IPS-NIHi7 (cell line): ENCODE data around the gene TMEM255B.

Experiments used
- DNase-seq: peaks from one replicate; pipeline ENCODE4 v3.0.0; 2012; ENCODE audit warnings: mixed read lengths; ENCODE audit errors: extremely low spot score

TMEM255B gene

DNA sequence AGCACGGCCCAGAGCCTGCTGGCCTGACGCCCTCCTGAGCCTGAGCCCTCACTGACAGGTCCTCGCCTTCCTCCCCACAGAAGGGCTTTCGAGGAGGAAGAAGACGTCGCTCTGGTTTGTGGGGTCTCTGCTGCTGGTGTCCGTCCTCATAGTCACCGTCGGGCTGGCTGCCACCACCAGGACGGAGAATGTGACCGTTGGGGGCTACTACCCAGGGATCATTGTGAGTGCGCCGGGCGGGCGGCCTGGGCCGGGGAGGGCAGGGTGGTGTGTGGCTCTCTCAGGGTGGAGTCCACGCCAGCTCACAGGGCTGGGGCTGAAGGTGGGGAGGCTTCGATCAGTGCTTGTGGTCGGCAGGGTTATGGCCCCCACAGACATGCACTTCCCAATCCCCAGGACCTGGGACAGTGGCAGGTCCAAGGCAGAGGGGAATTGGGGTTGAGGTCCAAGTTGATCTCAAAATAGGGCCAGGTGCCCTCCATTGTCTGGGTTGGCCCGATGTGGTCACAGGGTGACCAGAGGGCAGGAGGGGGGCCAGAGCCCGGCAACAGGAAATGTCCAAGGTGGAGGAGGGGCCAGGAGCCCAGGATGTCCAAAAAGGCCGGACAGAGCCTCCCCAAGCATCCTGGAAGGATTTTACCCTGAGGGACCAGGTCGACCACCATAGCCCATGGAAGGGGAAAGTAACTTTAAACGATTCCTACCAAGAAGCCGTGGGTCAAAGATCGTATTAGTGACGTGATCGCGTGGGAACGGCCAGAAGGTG is 7.2 kb downstream of the TMEM255B start:
- DNase-seq, result no peak

DNA sequence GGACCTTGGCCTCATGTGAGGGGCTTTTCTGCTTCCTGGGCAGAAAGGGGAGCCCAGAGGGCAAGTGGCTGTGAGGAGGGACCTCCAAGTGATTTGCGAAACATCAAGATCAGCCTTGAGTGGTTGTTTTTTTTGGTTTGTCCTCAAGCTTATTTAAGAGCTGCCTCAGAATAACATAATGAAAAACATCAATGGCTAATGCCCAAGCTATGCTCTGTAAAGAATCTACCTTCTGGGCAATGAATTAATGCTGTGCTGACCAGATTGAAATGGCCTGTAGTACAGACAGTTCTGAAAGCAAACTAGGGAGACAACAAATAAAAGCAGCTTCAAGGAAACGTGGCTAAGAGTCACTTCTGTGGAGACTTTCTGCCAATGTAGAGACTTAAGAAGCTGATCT is 8.3 kb downstream of the TMEM255B start:
- DNase-seq, result no peak

DNA sequence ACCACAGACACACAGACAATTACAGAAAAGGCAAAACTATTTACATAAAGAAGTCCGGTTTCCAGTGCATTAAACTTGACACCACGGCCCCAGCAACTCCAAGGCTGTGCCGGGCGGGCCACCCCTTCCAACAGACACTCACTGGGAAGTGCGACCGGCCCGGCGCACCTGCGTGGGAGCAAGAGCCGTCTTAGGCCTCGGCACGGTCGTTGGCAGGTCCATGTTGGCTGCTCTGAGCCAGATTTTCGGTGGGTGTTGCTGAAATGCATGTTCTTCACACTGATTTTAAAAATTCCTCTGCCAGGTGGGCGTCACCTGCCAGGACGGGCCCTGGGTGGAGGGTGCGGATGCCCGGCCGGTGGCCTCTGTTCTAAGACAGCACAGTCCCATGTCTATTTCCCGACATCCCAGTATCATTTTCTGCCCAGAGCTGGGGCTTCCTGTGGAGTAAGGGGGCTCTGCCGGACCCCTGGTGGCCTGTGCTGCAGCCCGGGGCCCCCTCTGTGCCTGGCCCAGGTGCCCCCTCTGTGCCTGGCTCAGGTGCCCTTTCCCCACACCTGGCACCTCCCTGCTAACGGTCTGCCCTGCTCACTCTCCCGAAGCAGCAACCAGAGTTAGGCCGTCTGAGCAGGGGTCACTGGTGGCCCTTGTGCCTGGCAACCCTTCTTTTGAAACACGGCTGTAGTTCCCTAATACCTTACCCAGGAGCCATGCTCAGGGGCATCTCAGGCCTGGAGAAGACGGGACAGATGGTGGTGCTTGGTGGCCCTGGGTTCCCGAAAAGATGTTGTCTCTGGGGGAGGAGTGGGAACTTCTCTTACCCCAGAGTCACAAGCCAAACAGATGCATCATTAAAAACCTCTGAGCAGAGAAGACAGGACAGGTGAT is 9.2 kb downstream of the TMEM255B start:
- no peak for DNase-seq

DNA sequence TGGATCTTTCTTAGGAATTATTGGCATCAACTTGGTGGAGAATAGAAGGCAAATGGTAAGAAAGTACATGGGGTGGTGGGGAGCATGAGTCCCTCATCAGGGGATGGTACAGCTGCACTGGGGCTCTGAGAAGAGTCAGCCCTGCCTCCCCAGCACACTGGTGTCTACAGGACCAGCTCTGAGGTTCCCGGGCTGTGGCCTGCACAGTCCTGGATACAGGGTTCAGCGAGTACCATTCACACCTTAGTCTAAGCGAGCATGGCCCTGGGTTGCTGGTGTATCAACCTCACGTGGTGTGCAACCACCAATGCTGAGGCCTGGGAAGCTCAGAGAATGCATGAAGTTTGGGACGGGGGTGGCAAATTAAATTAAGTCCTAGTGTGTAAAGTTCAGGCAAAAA is 10.1 kb downstream of the TMEM255B start:
- no peak for DNase-seq

DNA sequence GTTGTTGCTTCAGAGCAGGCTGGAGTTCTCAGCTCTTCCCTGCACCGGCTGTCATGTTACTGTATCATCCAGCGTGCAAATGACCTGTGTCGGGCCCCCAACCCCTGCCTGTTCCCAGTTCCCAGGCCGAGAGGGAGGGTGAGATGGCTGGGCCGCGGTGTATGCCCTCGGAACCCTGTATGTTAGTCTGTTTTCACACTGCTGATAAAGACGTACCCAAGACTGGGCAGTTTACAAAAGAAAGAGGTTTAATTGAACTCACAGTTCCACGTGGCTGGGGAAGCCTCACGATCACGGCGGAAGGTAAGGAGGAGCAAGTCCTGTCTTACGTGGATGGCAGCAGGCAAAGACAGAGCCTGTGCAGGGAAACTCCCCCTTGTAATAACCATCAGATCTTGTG is 10.9 kb downstream of the TMEM255B start:
- DNase-seq, result no peak

DNA sequence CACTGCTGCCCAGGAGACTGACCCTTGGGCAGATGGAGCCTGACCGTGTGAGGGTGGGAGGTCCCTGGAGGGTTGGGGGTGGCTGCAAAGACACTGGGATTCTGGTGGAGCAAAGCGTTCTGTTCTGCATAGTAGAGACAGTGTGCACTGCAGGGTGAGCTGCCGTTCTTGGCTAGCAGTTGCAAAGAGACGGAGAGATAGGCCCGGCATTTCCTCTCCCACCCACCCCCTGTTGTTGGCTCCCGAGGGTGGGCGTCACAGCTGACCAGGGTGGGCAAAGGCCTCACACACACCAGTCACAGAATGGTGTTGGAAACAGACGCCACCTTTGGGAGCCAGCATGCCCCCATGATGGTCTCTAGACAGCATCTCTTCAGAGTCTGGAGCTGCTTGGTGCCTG is 11.4 kb downstream of the TMEM255B start:
- no peak for DNase-seq

DNA sequence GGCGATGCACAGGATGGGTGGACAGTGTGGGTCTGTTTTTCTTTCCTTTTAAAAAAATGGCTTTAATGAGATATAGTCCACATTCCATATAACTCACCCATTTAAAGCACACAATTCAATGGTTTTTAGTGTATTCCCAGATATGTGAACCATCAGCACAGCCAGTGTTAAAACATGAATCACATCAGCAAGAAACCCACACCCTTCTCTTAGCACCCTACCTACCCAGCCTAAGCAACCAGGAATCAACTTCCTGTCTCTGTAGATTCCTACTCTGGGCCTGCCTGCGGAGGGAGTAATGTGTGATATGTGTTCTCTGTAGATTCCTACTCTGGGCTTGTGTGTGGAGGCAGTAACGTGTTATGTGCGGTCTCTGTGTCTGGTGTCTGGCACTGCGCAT is 11.9 kb downstream of the TMEM255B start:
- DNase-seq, result no peak

DNA sequence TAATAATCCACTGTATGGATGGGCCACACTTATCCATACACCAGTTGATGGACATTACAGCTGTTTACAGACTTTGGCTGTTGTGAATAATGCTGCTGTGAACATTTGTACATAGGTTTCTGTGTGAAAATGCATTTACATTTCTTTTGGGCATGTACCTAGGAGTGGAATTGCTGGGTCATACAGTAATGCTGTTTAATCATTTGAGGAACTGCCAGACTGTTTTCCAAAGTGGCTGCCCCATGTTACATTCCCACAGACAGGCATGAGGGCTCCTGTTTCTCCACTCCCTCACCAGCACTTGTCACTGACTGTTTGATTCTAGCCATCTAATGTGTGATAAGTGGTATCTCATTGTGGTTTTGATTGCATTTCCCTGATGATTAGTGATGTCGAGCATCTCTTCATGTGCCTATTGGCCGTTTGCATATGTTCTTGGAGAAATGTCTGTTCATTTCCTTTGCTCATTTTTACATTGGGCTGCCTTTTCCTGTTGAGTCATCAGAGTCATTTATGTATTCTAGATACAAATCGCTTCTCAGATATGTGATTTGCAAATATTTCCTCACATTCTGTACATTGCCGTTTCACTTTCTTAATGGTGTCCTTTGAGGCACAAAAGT is 12.8 kb downstream of the TMEM255B start:
- no peak for DNase-seq

DNA sequence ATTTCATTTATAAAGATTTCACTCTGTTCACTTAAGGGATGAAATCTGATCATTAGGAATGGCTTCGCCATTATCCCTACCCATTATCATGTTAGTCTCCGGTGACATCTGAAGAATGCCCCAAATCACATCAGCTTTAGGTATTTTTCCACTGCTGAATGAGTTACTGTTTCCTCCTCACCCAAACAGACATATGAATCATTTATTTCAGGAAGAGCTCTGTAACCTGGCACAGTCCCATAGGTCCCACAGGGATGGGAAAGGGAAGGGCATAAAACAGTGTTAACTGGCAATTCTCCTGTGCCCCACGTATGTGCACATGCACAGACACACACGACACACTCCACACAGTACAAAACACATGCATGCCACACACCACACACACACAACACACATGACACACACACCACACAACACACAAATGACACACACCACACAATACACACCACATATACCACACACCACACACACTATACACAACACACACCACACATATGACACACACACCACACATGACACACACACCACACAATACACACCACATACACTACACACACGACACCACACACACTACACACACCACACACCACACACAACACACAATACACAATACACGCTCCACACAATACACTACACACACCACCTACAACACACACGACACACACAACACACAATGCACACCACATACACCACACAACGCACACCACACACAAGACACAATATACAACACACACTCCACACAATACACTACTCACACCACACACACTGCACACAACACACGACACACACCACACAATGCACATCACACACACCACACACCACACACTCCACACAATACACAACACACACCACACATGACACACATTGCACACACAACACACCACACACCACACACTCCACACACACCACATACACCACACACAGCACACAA is 15.4 kb downstream of the TMEM255B start:
- no peak for DNase-seq

DNA sequence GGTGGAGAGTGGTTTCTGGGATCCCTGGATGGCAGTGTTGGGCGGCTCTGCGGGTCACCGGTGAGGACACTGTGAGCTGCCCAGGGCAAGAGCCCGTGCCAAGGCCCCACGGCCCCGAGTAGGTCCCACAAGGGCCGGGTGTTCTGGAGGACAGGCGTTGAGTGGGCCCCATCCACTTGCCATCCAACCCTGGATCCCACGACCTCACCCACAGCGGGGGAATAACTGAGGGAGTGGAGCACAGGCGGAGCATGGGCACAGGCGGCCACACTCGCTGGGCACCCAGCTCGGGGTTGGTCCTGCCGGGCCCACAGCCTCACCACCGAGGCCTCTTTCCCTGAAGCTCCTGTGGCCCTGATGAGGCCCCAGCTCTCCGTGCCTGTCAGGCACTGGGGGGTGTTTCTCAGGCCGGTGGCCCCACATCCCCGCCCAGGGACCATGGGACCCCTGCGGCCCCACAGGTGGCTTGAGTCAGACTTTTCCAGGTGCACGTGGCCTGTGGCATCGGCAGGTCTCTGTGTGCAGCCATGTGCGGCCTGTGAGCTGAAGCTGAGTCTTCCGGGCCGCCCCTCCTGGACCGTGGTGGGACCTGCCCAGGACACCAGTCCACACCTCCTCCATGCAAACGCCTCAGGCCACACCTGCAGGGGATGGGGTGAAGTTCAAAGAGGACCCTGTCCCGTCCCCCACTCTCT is 16.6 kb downstream of the TMEM255B start:
- no peak for DNase-seq

DNA sequence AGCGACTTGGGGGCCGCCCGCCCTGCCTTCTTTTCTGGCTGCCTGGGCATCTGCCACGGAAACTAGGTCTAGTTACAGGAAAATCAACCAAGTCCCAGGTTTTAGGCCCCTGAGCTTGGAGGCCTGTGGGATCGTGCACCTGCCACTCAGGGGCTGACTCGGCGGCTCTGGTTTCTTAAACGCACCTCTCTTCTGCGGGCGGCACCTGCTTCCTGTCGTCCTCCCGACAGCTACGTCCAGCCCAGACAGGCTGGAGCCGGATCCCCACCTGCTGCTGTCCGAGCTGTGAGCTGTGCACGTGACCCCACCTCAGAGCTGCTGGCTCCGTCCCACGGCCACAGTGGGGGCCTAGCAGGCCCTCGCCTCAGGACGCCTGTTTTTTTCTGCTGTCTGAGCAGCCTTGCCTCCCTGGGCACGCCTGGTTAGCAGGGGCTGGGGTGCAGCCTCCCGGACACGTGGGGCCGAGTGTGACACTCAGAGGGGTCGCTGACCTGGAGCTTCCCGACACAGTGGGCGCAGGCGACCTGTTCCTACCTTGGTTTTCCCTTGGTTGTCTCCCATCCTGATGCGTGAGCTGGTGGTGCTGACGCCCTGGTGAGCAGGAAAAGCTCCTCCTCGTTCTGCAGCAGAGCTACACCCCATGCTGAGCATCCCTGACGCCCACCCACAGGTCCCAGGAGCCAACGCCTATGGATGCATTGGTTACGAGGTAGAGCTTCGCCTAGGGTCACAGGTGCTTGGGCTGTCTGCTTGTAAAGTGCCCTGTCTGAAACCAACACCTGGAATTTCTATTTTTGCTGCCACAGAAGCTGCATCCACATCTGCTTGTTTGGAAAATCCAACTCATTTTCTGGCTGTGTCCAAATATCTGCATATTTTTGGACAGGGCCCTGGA is 17.5 kb downstream of the TMEM255B start:
- DNase-seq, result no peak

DNA sequence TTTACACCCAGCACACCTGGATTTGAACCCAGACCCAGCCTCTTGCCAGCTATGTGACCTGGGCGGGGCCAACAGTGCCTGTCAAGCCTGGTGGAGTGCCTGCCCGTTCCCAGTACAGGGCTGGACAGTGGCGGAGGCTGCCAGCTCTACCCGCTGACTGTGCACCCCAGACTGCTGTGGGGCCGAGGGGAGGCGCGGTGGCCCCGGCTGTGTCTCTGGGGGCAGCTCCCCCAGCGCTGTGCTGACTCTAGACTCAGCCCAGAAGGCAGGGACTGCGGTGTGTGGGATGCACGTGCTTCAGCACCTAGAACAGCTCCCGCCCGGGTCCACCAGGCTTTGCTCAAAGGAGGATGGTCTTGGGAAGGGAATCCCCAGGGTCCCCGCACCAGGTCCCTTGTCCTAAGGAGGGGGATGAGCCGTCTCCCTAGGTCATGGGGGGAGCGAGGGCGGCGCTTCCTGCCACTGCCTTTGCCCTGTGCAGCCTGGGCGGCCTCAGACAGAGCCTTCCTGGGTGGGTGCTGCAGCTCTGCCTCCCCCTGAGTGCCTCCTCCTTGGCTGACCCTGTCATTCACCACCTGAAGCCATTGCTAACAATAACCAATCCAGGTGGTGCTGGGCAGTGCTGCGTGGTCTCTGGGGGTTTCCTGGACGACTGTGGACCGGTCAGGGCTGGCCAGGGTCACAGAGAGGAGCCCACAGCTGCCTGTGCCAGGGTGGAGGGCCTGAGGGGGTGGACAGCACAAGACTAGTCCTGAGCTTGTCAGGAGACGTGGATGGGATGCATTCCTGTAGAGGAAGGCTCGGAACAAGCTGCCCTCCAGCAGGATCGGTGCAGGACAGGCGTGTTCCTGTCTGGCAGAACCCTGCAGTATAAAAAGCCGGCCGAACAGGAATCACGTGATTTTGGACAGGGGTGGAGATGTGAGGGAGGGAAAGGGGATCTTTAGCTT is 18.6 kb downstream of the TMEM255B start:
- peak; percentile 94 for DNase-seq

DNA sequence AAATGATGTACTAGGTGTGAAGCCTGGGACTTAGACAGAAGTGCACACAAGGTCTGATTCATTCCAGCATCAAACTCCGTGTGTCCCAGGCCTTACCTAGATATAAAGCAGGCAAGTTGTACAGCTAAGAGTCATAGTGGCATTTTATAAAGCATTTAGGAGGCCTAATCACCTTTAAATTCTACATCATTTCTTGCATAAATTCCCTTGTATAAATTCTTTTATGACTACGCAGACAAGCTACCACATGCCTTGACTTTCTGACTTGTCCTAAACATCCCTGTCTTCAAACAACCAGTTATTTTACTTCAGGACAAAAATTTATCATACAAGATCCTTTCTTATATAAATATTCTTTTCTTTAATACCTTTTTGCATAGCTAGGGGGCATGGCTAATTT is 22.5 kb downstream of the TMEM255B start:
- DNase-seq, result no peak

DNA sequence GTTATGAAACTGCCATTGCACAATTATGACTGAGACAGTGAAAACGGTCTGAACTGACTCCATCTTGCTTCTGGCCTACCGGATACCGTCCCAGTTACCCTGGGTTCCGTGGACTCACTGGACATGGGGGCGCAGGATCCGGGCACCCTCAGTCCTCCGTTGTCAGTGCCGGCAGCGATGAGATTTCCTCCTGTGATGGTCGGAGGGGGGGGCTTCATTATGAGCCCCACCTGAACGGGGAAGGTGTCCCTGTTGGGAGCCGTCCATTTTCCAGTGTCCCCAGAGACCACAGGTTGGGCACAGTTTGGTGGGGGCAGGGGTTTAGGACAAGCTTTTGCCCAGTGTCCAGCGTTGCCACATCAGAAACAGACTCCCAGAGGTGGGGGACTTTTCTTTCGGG is 23.4 kb downstream of the TMEM255B start:
- no peak for DNase-seq

DNA sequence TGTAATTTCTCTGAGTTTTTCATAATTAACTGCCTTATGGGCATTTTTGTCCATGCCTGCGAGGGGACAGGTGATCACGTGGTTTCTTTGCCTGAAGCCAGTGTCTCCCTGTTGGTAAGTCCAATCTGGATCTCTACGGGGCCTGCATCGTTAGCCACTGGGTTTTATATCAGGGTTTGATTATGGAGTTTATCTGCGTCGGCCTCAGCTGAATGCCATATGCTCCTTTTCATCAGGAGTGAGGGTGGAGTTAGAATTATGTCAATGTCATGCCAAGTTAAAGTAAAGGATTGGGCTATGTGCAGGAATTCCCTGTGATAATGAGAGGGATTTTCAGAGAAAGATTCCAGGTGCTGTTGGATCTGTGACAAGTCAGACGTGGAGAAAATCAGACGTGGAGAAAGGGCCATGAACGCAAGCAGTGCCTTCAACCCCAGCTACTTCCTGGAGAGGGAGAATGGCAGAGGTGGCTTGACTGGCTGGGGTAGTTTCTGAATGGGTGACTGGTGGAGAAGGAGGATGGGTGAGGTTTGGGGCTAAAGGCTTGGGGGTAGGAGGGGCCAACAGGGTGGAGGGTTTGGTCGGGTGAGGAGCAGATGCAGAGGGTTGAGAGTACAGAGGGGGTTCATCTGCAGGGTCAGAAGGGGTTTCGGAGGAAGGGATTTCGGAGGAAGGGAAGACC is 24.3 kb downstream of the TMEM255B start:
- DNase-seq, result no peak

DNA sequence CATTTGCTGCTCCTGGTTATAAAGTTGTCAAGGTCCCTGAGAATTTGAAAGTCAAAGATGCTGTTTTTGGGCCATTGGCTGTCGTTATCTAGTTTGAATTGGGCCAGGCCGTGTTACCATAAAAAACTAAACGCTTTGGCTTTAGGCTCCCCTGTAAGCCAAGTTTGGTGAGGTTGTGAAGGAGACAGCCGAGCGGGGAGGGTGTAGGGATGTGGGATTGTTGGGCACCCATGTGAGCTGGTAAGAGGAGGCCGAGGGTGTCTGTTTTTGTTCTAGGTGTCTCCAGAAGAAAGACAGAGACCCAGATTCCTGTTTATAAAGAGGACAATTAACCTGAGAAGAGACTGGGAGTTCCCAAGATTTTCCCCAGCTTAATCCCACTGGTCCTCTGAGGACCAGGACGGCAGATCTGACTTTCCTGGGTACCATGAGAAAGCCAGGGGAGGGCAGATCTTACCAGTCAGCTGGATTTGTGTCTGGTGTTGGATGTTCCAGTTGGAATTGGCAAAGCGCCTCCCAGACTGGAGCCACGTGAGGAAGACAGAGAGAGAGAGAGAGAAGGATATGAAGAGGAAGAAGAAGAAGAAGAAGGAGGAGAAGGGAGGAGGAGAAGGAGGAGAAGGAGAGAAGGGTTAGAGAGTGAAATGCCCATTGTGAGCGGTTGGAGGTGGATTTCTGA is 25.1 kb downstream of the TMEM255B start:
- no peak for DNase-seq

DNA sequence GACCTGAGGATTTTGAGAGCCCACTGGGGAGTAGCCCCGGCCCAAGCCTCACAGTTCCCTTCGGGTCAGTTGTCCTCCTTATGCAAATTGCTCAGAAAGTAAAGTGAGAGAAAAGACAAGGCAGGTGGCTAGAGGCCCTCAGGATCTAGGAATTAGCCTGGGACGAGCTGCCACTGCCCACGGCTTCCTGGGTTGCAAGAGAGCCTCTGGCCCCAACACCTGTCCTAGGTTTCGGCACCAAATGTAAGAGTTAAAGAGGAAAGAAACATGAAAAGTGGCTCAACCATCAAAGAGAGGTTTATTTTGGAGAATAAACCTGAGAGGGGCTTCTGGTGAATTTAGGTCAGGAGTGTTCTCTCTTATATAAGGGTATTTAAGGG is 25.6 kb downstream of the TMEM255B start:
- no peak for DNase-seq
